Measurements from ENCODE around the gene RER1.

DNA sequence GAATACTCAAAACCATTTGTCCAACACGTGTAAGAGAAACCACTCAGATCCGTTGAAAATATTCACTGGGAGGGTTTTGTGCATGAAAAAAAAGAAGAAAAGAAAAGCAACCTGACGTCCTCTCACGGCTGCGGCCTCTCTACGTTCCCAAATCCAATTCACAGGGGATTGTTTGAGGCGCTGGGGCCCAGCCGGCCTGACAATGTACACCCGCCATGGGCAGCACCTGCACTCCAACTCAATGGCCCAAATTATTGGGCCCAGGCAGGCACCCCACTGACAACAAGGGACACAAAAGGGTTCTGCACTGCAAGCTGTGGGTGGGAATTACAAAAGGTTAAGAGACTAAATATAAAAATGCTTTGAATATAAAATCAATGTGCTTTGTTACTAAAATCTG is 41.8 kb upstream of the RER1 start:
- TF ChIP-seq, protein P1, sequence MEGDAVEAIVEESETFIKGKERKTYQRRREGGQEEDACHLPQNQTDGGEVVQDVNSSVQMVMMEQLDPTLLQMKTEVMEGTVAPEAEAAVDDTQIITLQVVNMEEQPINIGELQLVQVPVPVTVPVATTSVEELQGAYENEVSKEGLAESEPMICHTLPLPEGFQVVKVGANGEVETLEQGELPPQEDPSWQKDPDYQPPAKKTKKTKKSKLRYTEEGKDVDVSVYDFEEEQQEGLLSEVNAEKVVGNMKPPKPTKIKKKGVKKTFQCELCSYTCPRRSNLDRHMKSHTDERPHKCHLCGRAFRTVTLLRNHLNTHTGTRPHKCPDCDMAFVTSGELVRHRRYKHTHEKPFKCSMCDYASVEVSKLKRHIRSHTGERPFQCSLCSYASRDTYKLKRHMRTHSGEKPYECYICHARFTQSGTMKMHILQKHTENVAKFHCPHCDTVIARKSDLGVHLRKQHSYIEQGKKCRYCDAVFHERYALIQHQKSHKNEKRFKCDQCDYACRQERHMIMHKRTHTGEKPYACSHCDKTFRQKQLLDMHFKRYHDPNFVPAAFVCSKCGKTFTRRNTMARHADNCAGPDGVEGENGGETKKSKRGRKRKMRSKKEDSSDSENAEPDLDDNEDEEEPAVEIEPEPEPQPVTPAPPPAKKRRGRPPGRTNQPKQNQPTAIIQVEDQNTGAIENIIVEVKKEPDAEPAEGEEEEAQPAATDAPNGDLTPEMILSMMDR (IDR thresholded peaks at IDR 0.05), result no peak
- TF ChIP-seq POLR2A (IDR thresholded peaks at IDR 0.05), result no peak
- TF ChIP-seq POLR2AphosphoS5 (IDR thresholded peaks at IDR 0.05), result no peak
- TF ChIP-seq EP300 (IDR thresholded peaks at IDR 0.05), result no peak
